ENCODE results near the gene IRF8. TPM values are rescaled to one million over a fixed set of nuclear protein-coding genes. Genes with fewer than 3 reads are reported as not detected.

IRF8 gene
- total RNA-seq, 1 experiment from 2014 or later: 0.28 TPM

GRCh38 chr16:85881436-85881835, 17.5 kb upstream of the IRF8 start:
- Histone ChIP-seq H3K79me1 (ENCODE audit: insufficient read depth, low read depth, low read length, poor library complexity, severe bottlenecking) (no peaks in the 10 kb centered on the region), H3K4ac (ENCODE audit: low read depth, low read length) (no peak overlapping the region), H4K8ac (replicated peaks; ENCODE audit: insufficient read length, low read depth, low read length) (no peak overlapping the region), H2BK120ac (ENCODE audit: low read depth, low read length, poor library complexity, severe bottlenecking) (no peak overlapping the region), H3K27ac (ENCODE audit: insufficient read length, low read depth, low read length) (no peak overlapping the region), H3K23me2 (ENCODE audit: insufficient read length, low read depth, low read length, poor library complexity, severe bottlenecking) (no peaks in the 10 kb centered on the region), H3K23ac (ENCODE audit: insufficient read length, low read depth, low read length) (no peak overlapping the region), H2BK12ac (ENCODE audit: insufficient read length, low read depth, low read length) (no peak overlapping the region), H4K5ac (ENCODE audit: insufficient read length, low read depth, low read length) (no peak overlapping the region), H3K9ac (ENCODE audit: extremely low read depth, insufficient read length, low read length) (no peak overlapping the region), H3K4me1 (ENCODE audit: insufficient read depth, low read length) (no peaks in the 10 kb centered on the region), H4K91ac (ENCODE audit: insufficient read length, low read depth, low read length) (no peak overlapping the region), H2AK5ac (ENCODE audit: insufficient read length, low read length) (no peak overlapping the region), H3K4me2 (ENCODE audit: insufficient read depth, insufficient read length, low read length) (no peak overlapping the region), H3K9me3 (ENCODE audit: control insufficient read depth, low read depth, low read length) (no peaks in the 10 kb centered on the region), H3K14ac (ENCODE audit: insufficient read depth, low read length) (no peak overlapping the region), H2BK20ac (ENCODE audit: low read depth, low read length, poor library complexity, severe bottlenecking) (no peak overlapping the region), H2BK15ac (ENCODE audit: low read depth, low read length) (no peak overlapping the region), H2AFZ (ENCODE audit: low read length) (no peak overlapping the region), H3K56ac (ENCODE audit: insufficient read length, low read depth, low read length) (no peak overlapping the region), H3T11ph (ENCODE audit: low read length) (no peak overlapping the region), H3K79me2 (ENCODE audit: insufficient read depth, low read length) (no peaks in the 10 kb centered on the region), H2BK5ac (ENCODE audit: insufficient read length, low read length) (no peak overlapping the region), H3K27me3 (ENCODE audit: insufficient read depth, low read length) (no peaks in the 10 kb centered on the region), H4K20me1 (ENCODE audit: control insufficient read depth, insufficient read depth, insufficient read length) (no peaks in the 10 kb centered on the region), H3K18ac (ENCODE audit: insufficient read length, low read depth, low read length) (no peak overlapping the region)
- Mint-ChIP-seq H3K36me3 (ENCODE audit: insufficient read depth in 1 of 3, low read depth in 3 of 3) (no peaks in the 10 kb centered on the region; a peak in 1 of 7 replicates), H3K27me3 (ENCODE audit: low read depth) (peaks cover 64% of the 10 kb centered on the region), H3K9me3 (no peaks in the 10 kb centered on the region), H3K4me3 (no peak overlapping the region), H3K4me1 (no peaks in the 10 kb centered on the region), H3K27ac (no peak overlapping the region)
- TF ChIP-seq, protein P1, sequence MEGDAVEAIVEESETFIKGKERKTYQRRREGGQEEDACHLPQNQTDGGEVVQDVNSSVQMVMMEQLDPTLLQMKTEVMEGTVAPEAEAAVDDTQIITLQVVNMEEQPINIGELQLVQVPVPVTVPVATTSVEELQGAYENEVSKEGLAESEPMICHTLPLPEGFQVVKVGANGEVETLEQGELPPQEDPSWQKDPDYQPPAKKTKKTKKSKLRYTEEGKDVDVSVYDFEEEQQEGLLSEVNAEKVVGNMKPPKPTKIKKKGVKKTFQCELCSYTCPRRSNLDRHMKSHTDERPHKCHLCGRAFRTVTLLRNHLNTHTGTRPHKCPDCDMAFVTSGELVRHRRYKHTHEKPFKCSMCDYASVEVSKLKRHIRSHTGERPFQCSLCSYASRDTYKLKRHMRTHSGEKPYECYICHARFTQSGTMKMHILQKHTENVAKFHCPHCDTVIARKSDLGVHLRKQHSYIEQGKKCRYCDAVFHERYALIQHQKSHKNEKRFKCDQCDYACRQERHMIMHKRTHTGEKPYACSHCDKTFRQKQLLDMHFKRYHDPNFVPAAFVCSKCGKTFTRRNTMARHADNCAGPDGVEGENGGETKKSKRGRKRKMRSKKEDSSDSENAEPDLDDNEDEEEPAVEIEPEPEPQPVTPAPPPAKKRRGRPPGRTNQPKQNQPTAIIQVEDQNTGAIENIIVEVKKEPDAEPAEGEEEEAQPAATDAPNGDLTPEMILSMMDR (conservative IDR thresholded peaks at IDR 0.05): no peak
- DNase-seq: peak; percentile 3
- no CpG with 5 or more reads among the region's 3 CpGs for WGBS (ENCODE audit: extremely low coverage, insufficient read length, low lambda C conversion rate)

Measured in H9 (cell line).